SK-N-MC (cell line): ENCODE results near the gene FAM20C.

Experiments used
- DNase-seq: peaks from one replicate; pipeline ENCODE4 v3.0.0-alpha.2; 2011; ENCODE audit warnings: low read depth, low spot score
- H3K27ac ChIP-seq: fragments of 200-600 bp; sonication (generic); 2 replicates; pipeline ENCODE4 v1.5.1; 2016; ENCODE audit warnings: mixed run types
- H3K36me3 ChIP-seq: fragments of 200-600 bp; sonication (generic); 2 replicates; pipeline ENCODE4 v1.6.1; 2017; ENCODE audit warnings: antibody characterized with exemption, low read length, mixed read lengths; ENCODE audit not compliant: insufficient read depth
- H3K4me3 ChIP-seq: fragments of 200-600 bp; sonication (generic); 2 replicates; pipeline ENCODE4 v1.5.1; 2016
- H3K9ac ChIP-seq: fragments of 200-600 bp; sonication (generic); 2 replicates; pipeline ENCODE4 v1.8.0; 2017; ENCODE audit warnings: mixed run types, mixed read lengths; ENCODE audit not compliant: insufficient read length
- H3K9me3 ChIP-seq: fragments of 200-600 bp; sonication (generic); 2 replicates; pipeline ENCODE4 v1.6.1; 2017; ENCODE audit warnings: low read depth, mild to moderate bottlenecking, antibody characterized with exemption, low read length, moderate library complexity, mixed read lengths
- EZH2 ChIP-seq: fragments of 200-600 bp; sonication (generic); IDR thresholded peaks from one replicate; pipeline ENCODE4 v1.6.1; 2017; ENCODE audit warnings: antibody characterized with exemption
- FOXP2 ChIP-seq: optimal IDR thresholded peaks from 2 replicates; pipeline ENCODE3; 2011; ENCODE audit warnings: mild to moderate bottlenecking, moderate library complexity; ENCODE audit not compliant: insufficient read depth; ENCODE audit errors: extremely low read length, control extremely low read depth
- POLR2AphosphoS5 ChIP-seq: IDR thresholded peaks from 2 replicates; pipeline ENCODE4 v1.6.1; 2012; ENCODE audit warnings: mild to moderate bottlenecking, low read depth, low read length, borderline replicate concordance

Gene FAM20C

GRCh38 chr7:156111-157007 is 36.0 kb upstream of the FAM20C start:
- TF ChIP-seq EZH2 (no peak), FOXP2 (no peak), POLR2AphosphoS5 (no peak)
- Histone ChIP-seq H3K9ac (no peak overlapping the region), H3K4me3 (no peak overlapping the region), H3K9me3 (no peaks in the 10 kb centered on the region), H3K36me3 (no peaks in the 10 kb centered on the region), H3K27ac (no peak overlapping the region)
- DNase-seq, result no peak

GRCh38 chr7:157008-157310 is 35.4 kb upstream of the FAM20C start:
- no peaks in the 10 kb centered on the region for H3K9me3 ChIP-seq

DNA sequence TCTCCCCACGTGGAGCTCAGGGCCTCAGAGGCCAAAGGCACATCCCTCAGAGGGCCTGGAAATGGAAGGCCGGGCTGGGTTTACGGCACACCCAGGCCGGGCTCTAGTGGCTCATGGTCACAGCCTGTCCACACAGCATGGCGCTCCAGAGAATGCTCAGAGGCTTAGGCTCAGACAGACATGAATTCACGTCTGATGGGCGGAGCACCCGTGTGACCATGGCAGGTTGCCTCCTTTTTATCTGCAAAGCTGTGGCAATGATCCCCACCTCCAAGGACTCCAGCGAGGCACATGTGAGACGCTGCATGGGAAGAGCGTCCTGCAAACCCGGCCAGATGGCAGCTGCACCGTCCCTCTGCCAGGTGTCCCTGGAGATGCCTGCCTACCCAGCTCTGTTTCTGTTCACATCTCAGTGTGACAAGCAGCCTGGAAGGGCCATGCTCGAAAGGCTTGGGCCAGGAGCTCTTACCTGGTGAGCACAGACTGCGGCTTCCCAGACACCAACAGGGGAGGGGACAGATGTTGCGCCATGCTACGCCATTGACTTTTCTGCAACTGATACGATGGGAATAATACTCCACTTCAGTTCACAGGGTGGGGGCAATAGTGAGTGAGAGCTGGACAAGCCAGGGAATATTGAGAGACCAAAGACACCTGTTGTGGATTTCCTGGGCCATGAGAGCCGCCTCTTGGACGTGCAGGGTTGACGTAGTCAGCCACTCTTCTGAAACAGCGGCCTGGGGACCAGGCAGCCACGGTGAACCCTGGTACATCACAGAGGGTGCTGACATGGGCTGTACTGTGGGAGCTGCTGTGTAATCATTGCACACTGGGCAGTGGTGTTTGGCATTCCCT is 34.4 kb upstream of the FAM20C start:
- no peak for DNase-seq
- TF ChIP-seq EZH2, result no peak
- TF ChIP-seq FOXP2, result no peak
- TF ChIP-seq POLR2AphosphoS5, result no peak
- no peak overlapping the region for H3K27ac ChIP-seq
- H3K9me3 ChIP-seq, result no peaks in the 10 kb centered on the region
- H3K4me3 ChIP-seq, result no peak overlapping the region
- no peaks in the 10 kb centered on the region for H3K36me3 ChIP-seq
- H3K9ac ChIP-seq, result no peak overlapping the region

More at GRCh38 chr7:157008-157310, 35.4 kb upstream of the FAM20C start:
- Histone ChIP-seq H3K9ac (no peak overlapping the region), H3K36me3 (no peaks in the 10 kb centered on the region), H3K27ac (no peak overlapping the region), H3K4me3 (no peak overlapping the region)
- no peak for DNase-seq
- TF ChIP-seq FOXP2 (no peak), EZH2 (no peak), POLR2AphosphoS5 (no peak)

DNA sequence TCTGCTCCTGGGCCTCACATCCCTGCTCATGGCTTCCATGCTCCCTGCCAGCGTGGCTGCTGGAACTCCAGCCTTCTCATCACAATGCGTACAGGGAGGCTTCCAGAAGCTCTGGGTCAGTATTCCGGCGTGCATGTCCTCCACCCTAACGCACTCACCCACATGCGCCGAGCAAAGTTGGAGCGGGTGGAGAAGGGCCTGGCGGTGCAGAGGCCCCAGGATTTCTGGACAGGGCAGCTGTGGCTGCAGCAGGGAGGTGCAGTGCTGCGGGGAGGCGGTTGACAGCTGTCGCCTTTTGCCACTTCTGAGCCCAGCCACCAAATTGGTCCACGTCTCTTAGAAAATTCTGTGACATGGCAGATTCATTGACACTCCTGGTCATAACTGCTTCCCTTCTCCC is 33.6 kb upstream of the FAM20C start:
- Histone ChIP-seq H3K4me3 (no peak overlapping the region), H3K36me3 (no peaks in the 10 kb centered on the region), H3K9ac (no peak overlapping the region), H3K27ac (no peak overlapping the region), H3K9me3 (no peaks in the 10 kb centered on the region)
- TF ChIP-seq POLR2AphosphoS5 (no peak), EZH2 (no peak), FOXP2 (no peak)
- no peak for DNase-seq

- no peak for DNase-seq
- Histone ChIP-seq H3K27ac (no peak overlapping the region), H3K4me3 (no peak overlapping the region), H3K36me3 (no peaks in the 10 kb centered on the region), H3K9ac (no peak overlapping the region), H3K9me3 (no peaks in the 10 kb centered on the region)
- TF ChIP-seq POLR2AphosphoS5 (no peak), EZH2 (no peak), FOXP2 (no peak)
Measured at GRCh38 chr7:159370-160270, 32.8 kb upstream of the FAM20C start.

DNA sequence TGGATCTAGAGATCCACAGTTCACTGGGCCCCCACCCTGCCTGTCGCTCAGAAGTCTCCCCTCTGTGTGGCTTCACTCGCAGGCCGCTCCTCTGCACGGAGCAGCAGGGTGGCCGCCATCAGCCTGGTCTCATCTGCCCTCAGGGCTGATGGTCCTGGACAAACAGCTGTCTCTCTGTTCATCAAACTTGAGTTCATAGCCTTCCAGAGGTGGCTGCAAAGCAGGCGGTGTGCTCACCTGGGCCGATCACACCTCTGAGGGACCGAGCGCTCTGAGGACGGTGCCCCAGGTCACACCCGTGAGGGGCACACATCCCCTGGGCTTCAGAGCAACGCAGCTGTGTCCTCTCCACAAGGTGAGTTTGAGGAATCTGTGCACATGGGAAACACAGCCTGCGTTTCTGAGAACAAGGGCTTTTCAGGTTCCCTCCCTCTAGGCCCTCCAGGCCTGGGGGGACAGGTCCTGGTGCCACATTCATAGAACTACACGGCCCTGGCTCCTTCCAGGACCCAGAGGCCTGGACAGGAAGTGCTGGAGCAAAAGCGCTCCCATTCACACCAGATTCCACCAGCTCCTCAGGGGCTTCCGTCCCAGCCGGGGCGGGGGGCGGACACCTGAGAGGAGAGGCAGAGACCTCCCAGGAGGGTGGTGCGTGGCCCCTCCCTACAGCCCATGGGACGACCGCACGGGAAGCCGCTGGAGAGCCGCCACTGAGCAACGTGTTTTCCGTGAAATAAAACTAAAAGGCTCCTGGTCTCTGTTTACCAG is 31.2 kb upstream of the FAM20C start:
- no peak overlapping the region for H3K4me3 ChIP-seq
- TF ChIP-seq FOXP2 (no peak), EZH2 (no peak), POLR2AphosphoS5 (no peak)
- no peak for DNase-seq
- H3K27ac ChIP-seq, result no peak overlapping the region
- H3K9ac ChIP-seq, result no peak overlapping the region
- no peaks in the 10 kb centered on the region for H3K36me3 ChIP-seq
- H3K9me3 ChIP-seq, result no peaks in the 10 kb centered on the region

DNA sequence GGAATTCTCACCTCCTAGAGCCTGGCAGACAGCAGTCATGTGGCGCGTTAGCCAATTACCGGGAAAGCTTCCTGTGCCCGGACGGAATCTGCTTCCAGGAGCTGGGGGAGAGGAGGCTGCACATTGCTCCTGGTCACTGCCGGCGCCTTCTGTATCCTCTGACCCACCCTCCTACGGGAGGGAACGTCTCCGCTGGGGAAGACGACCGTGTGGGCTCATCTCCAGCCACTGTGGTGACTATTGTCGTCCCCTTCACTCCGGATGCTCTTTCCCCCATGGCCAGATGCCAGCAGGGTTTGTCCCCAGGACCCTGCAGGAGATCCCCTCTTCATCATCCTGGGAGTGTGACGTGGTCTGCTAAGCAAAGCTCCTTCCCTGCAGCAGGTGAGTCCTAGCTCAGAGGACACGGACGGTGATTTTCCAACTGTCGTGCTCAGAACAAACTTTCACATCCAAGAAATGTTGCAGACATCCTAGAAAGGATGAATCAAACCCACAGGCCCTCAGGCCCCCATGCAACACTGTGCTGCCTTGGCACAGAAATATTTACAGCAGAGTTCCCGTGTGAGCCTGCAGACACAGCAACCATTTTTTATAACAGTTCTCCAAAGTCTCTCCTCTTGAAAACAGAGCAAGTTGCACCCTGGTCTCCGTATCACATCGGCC is 29.6 kb upstream of the FAM20C start:
- no peak overlapping the region for H3K4me3 ChIP-seq
- TF ChIP-seq FOXP2 (no peak), EZH2 (no peak), POLR2AphosphoS5 (no peak)
- H3K9ac ChIP-seq, result no peak overlapping the region
- no peak overlapping the region for H3K27ac ChIP-seq
- no peak for DNase-seq
- H3K9me3 ChIP-seq, result no peaks in the 10 kb centered on the region
- H3K36me3 ChIP-seq, result no peaks in the 10 kb centered on the region
